GM12891 (cell line): ENCODE measurements around the gene CCDC63.

Experiments used
- PAX5 ChIP-seq: IDR thresholded peaks from 2 replicates; pipeline ENCODE4 v1.6.1; 2011; ENCODE audit warnings: low read length, moderate library complexity, mild to moderate bottlenecking; ENCODE audit not compliant: insufficient read depth, severe bottlenecking
- POLR2A ChIP-seq: IDR thresholded peaks from 2 replicates; pipeline ENCODE4 v1.6.1; 2011; ENCODE audit warnings: low read depth, low read length, control low read depth
- POLR2AphosphoS5 ChIP-seq: IDR thresholded peaks from 2 replicates; pipeline ENCODE4 v1.6.1; 2011; ENCODE audit warnings: low read depth, low read length, control low read depth
- SPI1 ChIP-seq: IDR thresholded peaks from 2 replicates; pipeline ENCODE4 v1.6.1; 2011; ENCODE audit warnings: low read depth, low read length, control low read depth
- TAF1 ChIP-seq: IDR thresholded peaks from 2 replicates; pipeline ENCODE4 v1.6.1; 2011; ENCODE audit warnings: low read depth, low read length, control low read depth

DNA sequence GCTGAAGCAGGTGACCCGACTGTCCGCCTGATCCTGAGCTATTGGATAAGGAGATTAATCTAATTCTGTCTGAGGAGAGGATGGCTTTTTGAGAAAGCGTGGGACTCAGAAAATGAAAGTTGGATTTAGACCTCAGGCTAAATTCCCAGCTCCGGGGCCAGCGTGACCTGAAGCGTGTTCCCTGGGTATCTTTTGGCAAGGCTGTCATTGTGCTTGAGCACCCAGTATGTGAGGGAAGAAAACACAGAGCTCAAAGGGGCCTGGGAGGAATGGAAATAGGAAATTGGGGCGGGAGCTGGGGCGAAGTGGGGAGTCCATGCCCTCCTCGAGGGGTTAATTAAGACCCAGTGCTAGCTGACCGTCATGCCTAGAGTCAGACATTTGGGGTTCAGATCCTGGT, 17.5 kb upstream of the CCDC63 start:
- TF ChIP-seq POLR2AphosphoS5 (no peak), POLR2A (no peak), TAF1 (no peak), PAX5 (no peak), SPI1 (no peak)
